T-helper 2 cell treated with Interferon-gamma antibody and Interleukin-4, amounts not matched to agents 5 μg/mL and 100 μg/mL, for 36 hours (primary cell): ENCODE measurements around the gene SLC2A6.
A peak's percentile ranks its signal among the peaks of the same experiment; 100 is the strongest.

ENCODE experiments used
- DNase-seq: peaks from one replicate; pipeline ENCODE4 v3.0.0; 2021; ENCODE audit warnings: low spot score
- H3K27ac Mint-ChIP-seq: one replicate; pipeline ENCODE4 v1.8.0; 2021; ENCODE audit warnings: mild to moderate bottlenecking, mixed read lengths
- H3K27me3 Mint-ChIP-seq: one replicate; pipeline ENCODE4 v1.8.0; 2021; ENCODE audit warnings: low read depth, mixed read lengths
- H3K36me3 Mint-ChIP-seq: one replicate; pipeline ENCODE4 v1.8.0; 2021; ENCODE audit warnings: low read depth, mixed read lengths
- H3K4me1 Mint-ChIP-seq: one replicate; pipeline ENCODE4 v1.8.0; 2021; ENCODE audit warnings: low read depth, mixed read lengths
- H3K4me3 Mint-ChIP-seq: one replicate; pipeline ENCODE4 v1.8.0; 2022; ENCODE audit warnings: mild to moderate bottlenecking, moderate library complexity, mixed read lengths
- H3K9me3 Mint-ChIP-seq: one replicate; pipeline ENCODE4 v1.8.0; 2021; ENCODE audit warnings: mixed read lengths

The SLC2A6 gene

DNA sequence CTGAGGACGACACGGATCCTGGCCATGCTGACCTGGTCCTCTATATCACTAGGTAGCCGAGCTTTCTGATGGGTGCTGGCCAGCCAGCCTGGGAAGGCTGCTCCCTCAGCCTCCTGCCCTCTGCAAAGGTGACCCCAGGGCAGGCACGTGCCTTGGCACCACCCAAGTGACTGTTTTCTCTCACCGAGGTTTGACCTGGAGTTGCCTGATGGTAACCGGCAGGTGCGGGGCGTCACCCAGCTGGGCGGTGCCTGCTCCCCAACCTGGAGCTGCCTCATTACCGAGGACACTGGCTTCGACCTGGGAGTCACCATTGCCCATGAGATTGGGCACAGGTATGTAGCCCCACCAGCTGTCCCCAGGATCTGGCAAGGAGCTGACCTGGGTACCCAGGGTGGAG is 52.9 kb downstream of the SLC2A6 start:
- H3K27ac Mint-ChIP-seq: no peak overlapping the region
- H3K9me3 Mint-ChIP-seq: no peaks in the 10 kb centered on the region
- no peak overlapping the region for H3K4me3 Mint-ChIP-seq
- H3K36me3 Mint-ChIP-seq: no peaks in the 10 kb centered on the region
- DNase-seq: no peak
- peaks cover 25% of the 10 kb centered on the region for H3K27me3 Mint-ChIP-seq
- peaks cover 6% of the 10 kb centered on the region for H3K4me1 Mint-ChIP-seq

DNA sequence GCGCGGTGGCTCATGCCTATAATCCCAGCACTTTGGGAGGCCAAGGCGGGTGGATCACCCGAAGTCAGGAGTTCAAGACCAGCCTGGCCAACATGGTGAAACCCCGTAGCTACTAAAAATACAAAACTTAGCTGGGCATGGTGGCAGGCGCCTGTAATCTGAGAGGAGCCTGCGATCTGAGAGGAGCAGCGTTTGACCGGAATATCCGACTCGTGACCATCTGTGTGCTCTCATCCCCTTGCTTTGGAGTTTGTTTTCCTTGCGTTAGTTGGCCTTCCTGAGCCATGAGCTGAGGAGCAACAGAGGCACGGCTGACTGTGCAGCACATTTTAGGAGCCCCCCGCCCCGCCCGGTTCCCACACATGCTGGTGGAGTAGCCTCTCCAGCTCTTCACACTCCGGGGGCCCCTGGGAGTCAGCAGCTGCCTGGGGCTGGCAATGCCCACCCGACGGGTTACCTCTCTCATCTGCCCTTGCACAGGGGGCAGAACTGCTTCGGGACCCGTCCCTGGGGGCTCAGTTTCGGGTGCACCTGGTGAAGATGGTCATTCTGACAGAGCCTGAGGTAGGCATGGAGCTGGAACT is 53.8 kb downstream of the SLC2A6 start:
- Mint-ChIP-seq H3K27ac (no peak overlapping the region), H3K27me3 (peaks cover 19% of the 10 kb centered on the region), H3K4me3 (no peak overlapping the region), H3K9me3 (no peaks in the 10 kb centered on the region), H3K36me3 (no peaks in the 10 kb centered on the region), H3K4me1 (peaks cover 10% of the 10 kb centered on the region)
- DNase-seq: no peak

DNA sequence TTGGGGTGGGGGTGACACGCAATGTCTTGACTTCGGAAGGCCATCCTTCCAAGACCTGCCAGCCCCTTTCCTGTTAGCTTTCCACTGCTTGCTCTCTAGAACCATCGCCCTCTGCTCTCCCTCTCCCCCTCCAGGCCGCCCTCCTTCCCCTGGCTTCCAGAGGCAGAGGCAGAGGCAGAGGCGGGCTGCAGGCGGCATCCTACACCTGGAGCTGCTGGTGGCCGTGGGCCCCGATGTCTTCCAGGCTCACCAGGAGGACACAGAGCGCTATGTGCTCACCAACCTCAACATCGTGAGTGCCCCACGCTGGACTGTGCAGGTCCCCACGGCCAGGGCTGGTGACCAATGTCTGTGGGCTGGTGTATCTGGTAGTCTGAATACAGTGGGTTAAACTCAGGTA is 54.7 kb downstream of the SLC2A6 start:
- Mint-ChIP-seq H3K9me3 (no peaks in the 10 kb centered on the region), H3K36me3 (no peaks in the 10 kb centered on the region), H3K27me3 (peaks cover 14% of the 10 kb centered on the region), H3K27ac (no peak overlapping the region), H3K4me1 (peaks cover 13% of the 10 kb centered on the region), H3K4me3 (no peak overlapping the region)
- DNase-seq: no peak

DNA sequence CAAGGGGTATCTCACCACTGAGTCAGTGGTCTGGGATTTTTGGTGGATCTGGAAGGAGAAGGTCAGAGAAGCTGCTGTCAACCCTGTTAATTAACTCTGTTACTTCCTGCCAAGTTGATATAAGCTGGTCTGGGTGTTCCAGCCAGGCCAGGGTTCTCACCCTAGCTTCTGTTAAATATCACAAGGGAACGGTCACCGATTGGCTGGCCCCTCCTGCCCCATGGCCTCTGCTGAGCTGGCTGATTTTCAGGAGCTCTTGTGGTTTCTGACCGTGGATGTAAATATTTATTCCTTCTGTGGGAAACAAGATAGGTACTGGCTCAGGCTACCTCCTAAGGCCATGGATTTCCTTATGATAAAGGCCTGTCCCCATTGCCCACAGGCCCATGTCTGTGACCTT is 55.7 kb downstream of the SLC2A6 start:
- no peaks in the 10 kb centered on the region for H3K9me3 Mint-ChIP-seq
- peaks cover 14% of the 10 kb centered on the region for H3K27me3 Mint-ChIP-seq
- H3K36me3 Mint-ChIP-seq: peaks cover 2% of the 10 kb centered on the region
- H3K27ac Mint-ChIP-seq: no peak overlapping the region
- no peak for DNase-seq
- peaks cover 21% of the 10 kb centered on the region for H3K4me1 Mint-ChIP-seq
- no peak overlapping the region for H3K4me3 Mint-ChIP-seq

DNA sequence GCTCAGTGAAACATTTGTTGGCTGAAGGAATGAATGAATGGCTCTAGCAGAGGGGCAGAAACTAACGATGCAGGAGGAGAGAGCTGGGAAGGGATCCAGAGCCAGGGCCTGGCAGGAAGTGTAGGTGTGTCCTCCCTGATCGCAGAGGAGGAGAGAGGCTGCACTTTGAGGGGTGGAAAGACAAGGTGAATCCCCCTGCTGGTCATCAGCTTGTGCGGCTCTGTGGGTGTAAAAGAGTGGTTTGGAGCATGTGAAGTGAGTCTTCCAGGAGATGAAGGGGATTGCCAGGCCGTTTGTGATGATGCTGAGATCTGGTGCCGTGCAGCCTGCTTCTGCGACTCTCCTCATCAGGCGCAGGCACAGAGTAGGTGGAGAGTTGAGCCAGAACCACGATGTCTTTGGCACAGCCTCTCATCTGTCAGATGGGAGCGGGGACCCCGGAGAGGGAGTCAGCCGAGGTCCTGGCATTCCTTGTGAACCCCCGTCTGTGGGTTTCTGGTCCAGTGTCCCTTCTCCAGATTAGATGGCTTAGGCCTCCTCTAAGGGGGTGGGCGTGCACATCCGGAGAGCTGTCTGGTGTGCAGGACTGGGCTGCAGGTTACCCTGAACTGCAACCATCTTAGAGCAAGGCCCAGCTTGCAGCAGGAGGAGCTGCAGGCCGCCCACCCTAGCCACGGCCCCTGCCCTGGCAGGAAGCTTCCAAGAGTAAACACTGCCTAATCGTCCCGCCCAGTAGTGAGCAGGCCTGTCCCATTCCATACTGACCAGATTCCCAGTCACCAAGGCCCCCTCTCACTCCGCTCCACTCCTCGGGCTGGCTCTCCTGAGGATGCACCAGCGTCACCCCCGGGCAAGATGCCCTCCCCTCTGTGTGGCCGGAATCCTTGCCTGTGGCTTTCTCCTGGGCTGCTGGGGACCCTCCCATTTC is 57.0 kb downstream of the SLC2A6 start, which contains the start of gene ADAMTS13:
ADAMTS13 (plus strand) TSS at position 753 of the 928 bp plus-strand sequence; CDS start at position 830, 77 bp downstream.
- Mint-ChIP-seq H3K27ac (peak within 1 kb of the TSS; percentile 32), H3K27me3 (peaks cover 2% of the 10 kb centered on the region), H3K4me3 (no peak within 1 kb of the TSS), H3K36me3 (peaks cover 6% of the 10 kb centered on the region), H3K4me1 (peaks cover 22% of the 10 kb centered on the region), H3K9me3 (no peaks in the 10 kb centered on the region)
- DNase-seq: peak; percentile 59
